Measurements from ENCODE around the gene GNB3.

DNA sequence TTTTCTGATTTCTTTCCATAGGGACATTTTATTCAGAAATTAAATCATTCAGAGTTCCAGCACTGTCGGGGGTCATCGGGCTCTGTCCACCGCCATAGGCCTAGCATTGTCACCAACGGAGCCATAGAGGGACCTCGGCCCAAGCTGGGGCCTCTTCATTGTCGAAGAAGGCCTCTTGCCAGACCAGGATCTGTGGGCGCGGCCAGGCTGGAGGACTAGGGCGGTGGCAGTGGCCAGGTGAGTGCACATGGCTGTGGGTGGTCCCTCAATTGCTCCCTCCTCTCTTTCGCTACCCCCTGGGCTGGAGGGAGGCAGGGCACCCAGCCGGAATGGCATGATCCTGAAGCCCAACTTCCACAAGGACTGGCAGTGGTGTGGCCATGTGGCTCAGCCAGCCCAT lies 43.0 kb downstream of the GNB3 start:
- TF ChIP-seq POLR2AphosphoS5 (IDR thresholded peaks at IDR 0.05; ENCODE audit: low read depth, low read length) (no peak), ZNF274 (IDR thresholded peaks at IDR 0.05; ENCODE audit: low read depth, low read length) (no peak), CTCF (IDR thresholded peaks at IDR 0.05 in 2 of 3, conservative IDR thresholded peaks at IDR 0.05 in 1 of 3; ENCODE audit: borderline replicate concordance in 1 of 3, insufficient read depth in 1 of 3, low read depth in 2 of 3, low read length in 2 of 3) (no peak), ZBTB33 (IDR thresholded peaks at IDR 0.05; ENCODE audit: extremely low read depth, insufficient replicate concordance, low read length) (no peak), SIN3A (IDR thresholded peaks at IDR 0.05; ENCODE audit: low read depth) (no peak)
- TF ChIP-seq, protein P1, sequence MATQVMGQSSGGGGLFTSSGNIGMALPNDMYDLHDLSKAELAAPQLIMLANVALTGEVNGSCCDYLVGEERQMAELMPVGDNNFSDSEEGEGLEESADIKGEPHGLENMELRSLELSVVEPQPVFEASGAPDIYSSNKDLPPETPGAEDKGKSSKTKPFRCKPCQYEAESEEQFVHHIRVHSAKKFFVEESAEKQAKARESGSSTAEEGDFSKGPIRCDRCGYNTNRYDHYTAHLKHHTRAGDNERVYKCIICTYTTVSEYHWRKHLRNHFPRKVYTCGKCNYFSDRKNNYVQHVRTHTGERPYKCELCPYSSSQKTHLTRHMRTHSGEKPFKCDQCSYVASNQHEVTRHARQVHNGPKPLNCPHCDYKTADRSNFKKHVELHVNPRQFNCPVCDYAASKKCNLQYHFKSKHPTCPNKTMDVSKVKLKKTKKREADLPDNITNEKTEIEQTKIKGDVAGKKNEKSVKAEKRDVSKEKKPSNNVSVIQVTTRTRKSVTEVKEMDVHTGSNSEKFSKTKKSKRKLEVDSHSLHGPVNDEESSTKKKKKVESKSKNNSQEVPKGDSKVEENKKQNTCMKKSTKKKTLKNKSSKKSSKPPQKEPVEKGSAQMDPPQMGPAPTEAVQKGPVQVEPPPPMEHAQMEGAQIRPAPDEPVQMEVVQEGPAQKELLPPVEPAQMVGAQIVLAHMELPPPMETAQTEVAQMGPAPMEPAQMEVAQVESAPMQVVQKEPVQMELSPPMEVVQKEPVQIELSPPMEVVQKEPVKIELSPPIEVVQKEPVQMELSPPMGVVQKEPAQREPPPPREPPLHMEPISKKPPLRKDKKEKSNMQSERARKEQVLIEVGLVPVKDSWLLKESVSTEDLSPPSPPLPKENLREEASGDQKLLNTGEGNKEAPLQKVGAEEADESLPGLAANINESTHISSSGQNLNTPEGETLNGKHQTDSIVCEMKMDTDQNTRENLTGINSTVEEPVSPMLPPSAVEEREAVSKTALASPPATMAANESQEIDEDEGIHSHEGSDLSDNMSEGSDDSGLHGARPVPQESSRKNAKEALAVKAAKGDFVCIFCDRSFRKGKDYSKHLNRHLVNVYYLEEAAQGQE (IDR thresholded peaks at IDR 0.05; ENCODE audit: low read depth), result no peak

Measured in HCT116 (cell line).